ENCODE measurements around the gene DSG4. TPM values are rescaled to one million over a fixed set of nuclear protein-coding genes. Genes with fewer than 3 reads are reported as not detected.

DSG4 gene
- total RNA-seq, 1 donor from 2014 or later, result not detected

- no peak for DNase-seq (ENCODE audit: low read depth)
- TF ChIP-seq, protein P1, sequence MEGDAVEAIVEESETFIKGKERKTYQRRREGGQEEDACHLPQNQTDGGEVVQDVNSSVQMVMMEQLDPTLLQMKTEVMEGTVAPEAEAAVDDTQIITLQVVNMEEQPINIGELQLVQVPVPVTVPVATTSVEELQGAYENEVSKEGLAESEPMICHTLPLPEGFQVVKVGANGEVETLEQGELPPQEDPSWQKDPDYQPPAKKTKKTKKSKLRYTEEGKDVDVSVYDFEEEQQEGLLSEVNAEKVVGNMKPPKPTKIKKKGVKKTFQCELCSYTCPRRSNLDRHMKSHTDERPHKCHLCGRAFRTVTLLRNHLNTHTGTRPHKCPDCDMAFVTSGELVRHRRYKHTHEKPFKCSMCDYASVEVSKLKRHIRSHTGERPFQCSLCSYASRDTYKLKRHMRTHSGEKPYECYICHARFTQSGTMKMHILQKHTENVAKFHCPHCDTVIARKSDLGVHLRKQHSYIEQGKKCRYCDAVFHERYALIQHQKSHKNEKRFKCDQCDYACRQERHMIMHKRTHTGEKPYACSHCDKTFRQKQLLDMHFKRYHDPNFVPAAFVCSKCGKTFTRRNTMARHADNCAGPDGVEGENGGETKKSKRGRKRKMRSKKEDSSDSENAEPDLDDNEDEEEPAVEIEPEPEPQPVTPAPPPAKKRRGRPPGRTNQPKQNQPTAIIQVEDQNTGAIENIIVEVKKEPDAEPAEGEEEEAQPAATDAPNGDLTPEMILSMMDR (conservative IDR thresholded peaks at IDR 0.05; ENCODE audit: low read depth, low read length), result no peak
- H3K4me3 ChIP-seq (ENCODE audit: low read depth, low read length), result no peak overlapping the region
These were observed 67.6 kb downstream of the DSG4 start for GRCh38 chr18:31444142-31444541.

DNA sequence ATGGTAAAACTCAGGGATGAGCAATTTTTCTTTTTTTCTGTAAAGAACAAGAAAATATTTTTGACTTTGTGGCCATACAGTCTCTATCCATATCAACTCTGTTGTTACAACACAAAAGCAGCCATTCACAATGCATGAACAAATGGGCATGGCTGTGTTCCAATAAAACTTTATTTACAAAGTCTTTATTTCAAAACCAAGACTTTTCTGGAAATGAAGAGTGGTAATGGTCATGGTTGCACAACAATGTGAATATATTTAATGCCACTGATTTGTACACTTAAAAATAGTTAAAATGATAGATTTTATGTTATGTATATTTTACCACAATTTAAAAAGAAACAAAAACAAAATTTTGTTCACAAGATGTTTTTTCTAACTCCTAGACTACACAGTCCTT, 69.3 kb downstream of the DSG4 start:
- no peak for DNase-seq (ENCODE audit: low read depth)
- TF ChIP-seq, protein P1 (conservative IDR thresholded peaks at IDR 0.05; ENCODE audit: low read depth, low read length), result no peak
- no peak overlapping the region for H3K4me3 ChIP-seq (ENCODE audit: low read depth, low read length)

- TF ChIP-seq, protein P1 (conservative IDR thresholded peaks at IDR 0.05; ENCODE audit: low read depth, low read length), result no peak
- H3K4me3 ChIP-seq (ENCODE audit: low read depth, low read length), result no peak overlapping the region
- DNase-seq (ENCODE audit: low read depth), result no peak
These were observed 70.3 kb downstream of the DSG4 start for GRCh38 chr18:31446854-31447253.

- no peak for DNase-seq (ENCODE audit: low read depth)
- TF ChIP-seq, protein P1 (conservative IDR thresholded peaks at IDR 0.05; ENCODE audit: low read depth, low read length), result no peak
- H3K4me3 ChIP-seq (ENCODE audit: low read depth, low read length), result no peak within 1 kb of the TSS
These were observed 71.1 kb downstream of the DSG4 start, which contains the start of gene DSG3 for GRCh38 chr18:31447530-31448191. TSS of gene DSG3 (plus strand) at chr18:31447741. CDS start at chr18:31447878, 137 bp downstream.

GRCh38 chr18:31450409-31450808, 73.8 kb downstream of the DSG4 start:
- no peak for DNase-seq (ENCODE audit: low read depth)
- TF ChIP-seq, protein P1 (conservative IDR thresholded peaks at IDR 0.05; ENCODE audit: low read depth, low read length), result no peak
- no peak overlapping the region for H3K4me3 ChIP-seq (ENCODE audit: low read depth, low read length)

DNA sequence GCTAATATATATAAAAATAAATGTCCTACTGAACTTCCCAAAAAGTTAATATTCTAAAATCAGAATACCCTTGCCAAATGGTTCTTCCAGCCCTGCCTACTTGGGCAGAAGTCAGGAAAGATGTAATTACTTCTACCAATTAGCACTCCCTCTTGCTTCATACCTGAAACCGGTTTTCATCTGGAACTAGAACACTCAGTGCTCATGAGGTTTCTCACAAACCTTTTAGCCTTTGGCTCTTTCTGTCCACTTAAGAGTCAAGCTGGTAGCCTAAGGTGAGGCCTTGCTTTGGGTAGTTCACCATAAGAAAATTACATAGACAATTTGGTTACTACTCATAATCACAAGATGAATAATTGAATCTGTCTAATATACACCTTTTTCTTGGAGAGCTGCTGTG, 75.0 kb downstream of the DSG4 start:
- TF ChIP-seq, protein P1 (conservative IDR thresholded peaks at IDR 0.05; ENCODE audit: low read depth, low read length), result no peak
- no peak overlapping the region for H3K4me3 ChIP-seq (ENCODE audit: low read depth, low read length)
- DNase-seq (ENCODE audit: low read depth), result no peak
